GM18507 (cell line): ENCODE measurements around the gene SIRT7.

ENCODE experiments used
- DNase-seq: peaks from one replicate; pipeline ENCODE4 v3.0.0; 2011; ENCODE audit warnings: low read depth; ENCODE audit not compliant: insufficient read length; ENCODE audit errors: extremely low spot score
- FAIRE-seq: peaks from 2 replicates; lab custom pipeline; 2011; peaks lifted over from hg19 to GRCh38; lab: Jason Lieb, UNC

Gene SIRT7

DNA sequence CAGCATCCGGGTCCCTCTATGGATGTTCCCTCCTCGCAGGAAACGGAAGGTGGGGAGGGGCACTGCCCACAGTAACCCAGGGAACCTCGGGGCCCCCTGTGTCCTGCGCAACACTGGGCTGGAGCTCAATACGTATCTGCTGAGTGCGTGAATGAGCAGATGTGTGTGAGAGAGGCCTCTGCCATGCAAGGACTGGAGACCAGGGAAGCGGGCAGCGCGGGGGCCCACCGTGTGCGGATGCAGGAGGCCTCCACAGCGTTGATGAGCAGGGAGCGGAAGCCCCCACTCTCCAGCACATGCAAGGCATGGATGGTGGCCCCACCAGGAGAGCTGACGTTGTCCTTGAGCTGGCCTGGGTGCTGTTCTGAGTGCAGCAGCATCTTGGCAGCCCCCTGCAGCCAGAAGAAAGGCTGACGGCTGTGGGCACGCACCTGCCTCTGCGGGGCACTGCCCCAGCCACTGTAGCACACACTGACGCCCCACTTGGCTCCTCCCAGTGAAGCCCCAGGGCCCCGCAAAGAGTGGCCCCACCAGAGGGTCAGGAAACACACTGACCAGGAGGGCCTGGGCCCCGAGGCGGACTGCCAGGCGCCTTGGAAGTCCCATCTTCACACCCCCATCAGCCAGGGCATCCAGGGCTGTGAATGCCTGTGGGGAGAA lies 16.3 kb upstream of the SIRT7 start:
- no peak for DNase-seq
- FAIRE-seq, result no peak

GRCh38 chr17:81933178-81933699 lies 15.3 kb upstream of the SIRT7 start:
- DNase-seq, result no peak
- no peak for FAIRE-seq

DNA sequence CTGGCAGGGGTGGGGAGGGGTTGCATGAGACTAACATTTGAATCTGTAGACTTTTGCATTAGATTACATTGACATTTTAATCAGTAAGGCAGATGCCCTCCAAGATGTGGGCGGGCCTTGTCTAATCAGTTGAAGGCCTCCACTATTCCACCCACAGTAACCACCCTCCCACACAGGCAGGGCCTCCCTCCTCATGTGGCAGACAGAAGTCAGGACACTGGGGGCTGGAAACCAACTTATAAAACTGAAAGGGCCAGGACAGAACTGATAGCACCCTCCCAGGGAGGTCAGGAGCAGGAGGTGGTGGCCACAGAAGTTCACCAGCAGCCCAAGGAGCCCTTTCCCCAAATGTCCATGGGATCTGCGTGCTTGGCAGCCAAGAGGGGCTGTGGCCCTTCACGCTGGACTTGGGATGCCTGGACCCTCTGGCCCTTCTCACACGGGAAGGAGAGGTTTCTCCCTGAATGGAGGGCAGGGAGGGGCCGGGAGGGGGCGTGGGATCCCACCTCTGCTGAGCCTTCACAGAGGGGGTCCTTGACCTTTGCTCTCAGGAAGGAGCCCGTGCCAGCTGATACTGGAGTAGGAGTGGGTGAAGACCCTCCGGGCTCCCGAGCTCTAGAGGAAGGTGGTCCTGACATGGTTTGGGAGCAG lies 14.5 kb upstream of the SIRT7 start:
- DNase-seq (no peak), FAIRE-seq (no peak)

DNA sequence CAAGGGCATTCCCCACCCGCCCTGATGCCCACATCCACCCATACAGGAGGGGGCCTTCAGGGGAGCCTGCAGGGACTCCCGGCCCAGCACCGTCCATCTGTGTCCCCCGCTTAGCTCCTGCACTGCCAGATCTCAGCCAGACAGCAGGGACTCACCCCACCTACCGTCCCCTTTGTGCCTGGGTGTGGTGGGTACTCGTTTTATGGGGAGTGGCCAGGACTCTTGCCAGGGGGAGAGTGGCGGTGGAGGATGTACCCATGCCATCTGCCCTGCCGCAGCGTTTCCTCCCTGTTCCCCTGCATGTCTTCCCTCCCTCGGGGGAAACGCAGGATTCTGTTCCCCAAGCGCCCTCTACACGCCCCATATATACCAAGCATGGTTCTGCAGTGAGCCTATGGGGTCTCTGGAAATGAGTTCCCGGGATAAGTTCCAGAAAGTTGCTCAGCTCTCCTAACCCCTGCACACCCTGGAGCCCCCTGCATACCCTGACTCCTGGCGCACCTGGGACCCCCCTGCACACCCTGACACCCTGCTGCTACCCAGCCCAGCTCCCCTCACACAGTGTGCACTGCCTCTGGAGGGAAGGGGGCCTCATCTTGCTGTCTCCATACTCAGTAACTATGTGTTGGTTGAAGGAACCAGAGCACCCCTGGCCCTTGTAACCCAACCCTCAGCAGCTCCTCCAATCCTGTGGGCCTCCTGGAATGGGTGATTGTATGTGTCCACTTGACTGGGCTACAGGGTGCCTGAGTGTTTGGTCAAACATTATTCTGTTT lies 13.8 kb upstream of the SIRT7 start:
- FAIRE-seq (no peak), DNase-seq (no peak)

DNA sequence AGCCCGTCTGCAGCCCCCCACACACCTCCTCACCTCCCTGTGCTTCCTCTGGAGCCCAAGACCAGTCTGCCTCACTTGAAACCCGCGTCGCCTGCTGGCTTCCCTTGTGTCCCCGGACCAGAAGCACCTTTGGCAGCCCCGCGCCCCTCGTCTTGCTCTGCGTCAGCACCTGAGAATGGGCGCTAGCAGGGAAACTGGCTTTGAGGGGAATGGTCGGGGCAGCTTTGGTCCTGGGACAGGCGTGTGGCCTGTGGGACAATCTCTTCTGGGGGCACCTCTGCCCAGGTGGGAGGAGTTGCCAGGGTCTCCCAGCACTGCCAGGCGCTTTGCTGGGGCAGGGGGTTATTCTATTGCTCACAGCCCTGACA lies 13.2 kb upstream of the SIRT7 start:
- DNase-seq (no peak), FAIRE-seq (no peak)

DNA sequence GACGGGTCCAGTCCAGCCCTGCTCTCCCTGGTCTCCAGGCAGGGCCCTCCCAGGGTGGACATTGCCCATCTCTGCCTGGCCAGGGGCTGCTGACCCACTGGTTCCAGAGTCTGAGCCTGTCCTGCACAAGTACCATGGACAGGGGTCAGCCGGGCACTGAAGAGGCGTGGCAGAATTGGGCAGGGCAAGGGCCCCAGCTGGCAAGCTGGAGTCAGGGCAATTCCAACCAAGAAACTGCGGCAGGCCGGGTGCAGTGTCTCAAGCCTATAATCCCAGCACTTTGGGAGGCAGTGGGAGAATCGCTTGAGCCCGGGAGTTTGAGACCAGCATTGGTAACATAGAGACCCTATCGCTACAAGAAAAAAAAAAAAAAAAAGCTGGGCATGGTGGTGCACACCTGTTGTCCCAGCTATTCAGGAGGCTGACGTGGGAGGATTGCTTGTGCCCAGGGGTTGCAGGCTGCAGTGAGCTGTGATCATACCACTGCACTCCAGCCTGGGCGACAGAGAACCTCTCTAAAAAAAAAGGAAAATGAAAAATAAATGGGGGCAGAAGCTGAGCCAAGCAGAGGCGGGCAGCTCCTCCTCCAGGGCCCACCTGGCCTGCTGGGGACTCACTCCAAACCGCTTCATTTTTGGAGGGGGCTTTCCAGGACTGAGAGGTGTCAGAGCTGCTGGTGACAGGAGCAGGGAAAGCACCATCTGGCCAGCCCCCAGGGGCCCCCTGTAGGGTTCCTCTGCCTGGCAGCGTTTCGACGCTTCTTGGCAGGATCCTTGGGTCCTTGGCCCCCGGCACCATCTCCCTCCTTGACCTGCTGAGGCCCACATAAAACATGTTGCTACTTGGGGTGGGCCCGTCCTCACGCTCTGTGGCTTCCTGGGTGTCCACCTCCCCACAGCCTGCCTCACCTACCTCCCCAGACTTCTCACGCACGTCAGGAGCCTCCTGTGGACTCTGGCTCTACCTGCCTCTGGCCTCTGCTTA lies 12.5 kb upstream of the SIRT7 start:
- no peak for FAIRE-seq
- no peak for DNase-seq

DNA sequence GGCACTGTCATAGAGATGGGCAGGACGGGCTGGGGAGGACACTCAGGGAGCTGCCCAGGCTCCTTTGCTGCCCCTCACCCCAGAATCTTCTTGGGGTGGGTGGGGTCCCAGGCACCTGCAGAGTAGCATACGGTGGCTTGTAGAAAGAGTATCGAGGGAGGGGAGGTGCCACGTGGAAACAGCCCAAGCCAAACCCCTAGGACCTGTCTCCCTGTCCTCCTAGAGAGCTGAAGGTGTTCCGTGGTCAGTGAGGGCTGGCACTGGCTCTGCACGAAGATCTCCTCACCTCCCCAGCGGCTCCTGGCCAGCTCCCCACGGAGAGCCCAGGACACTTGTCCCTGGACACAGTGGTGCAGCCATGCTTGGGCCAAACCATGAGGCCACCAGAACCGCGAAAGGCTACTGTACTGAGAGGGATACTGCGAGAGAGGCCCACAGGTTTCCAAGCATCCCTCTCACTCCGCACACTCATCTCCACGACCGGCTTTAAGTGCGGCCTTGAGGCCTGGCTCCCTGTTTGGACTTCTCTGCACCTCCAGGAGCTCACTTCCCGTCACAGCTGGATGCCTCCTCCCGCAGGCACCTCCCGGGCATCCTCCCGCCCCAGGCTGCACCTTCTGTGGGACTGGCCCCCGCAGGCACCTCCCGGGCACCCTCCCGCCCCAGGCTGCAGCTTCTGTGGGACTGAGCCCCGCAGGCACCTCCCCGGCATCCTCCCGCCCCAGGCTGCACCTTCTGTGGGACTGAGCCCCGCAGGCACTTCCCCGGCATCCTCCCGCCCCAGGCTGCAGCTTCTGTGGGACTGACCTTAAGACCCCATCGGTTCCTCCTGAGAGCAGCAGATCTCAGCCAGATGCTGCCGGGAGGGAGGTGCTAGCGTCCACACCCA lies 11.5 kb upstream of the SIRT7 start:
- no peak for FAIRE-seq
- DNase-seq, result no peak

GRCh38 chr17:81928544-81929252 lies 10.7 kb upstream of the SIRT7 start:
- no peak for FAIRE-seq
- DNase-seq, result no peak

DNA sequence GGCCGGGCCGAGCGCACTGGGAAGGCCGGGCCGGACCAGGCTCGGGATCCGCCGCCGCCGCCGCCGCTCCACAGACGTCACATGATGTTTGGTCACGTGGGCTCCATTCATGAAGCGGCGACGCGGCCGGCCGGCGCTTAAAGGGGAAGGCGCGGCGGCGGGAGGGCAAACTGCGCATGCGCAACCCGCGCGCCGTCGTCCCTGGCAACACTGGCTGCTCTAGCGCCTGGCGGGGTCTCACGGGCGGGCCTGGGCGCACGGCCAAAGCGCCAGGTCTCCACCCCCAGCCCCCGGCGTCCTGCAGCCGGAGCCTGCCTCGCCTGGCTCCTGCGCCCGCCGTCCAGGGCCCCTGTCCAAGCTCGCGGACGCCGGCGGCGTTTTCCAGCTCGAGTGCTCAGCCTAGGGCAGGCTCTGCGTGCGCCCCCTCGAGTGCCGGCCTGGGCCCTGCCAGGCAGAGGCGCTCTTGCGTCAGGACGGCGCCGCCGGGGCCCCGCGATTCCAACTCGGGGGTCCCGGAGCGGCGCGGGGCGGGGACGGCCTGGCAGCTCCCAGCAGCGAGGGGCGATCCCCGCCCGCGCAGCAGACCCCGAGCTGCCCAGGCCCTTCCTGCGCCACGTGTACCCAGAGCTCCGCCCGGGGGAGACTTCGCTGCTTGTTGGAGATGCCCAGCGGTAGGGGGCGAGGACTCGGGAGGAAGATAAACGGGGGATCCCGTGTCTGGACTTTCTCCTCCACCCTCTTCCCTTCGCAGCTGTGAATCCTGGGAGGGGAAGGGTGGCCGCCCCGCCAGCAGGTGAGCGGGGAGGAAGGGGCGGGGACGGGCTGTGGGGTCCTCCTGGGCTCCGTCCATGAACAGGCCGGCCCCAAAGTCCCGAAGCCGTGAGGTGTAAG lies 9.9 kb upstream of the SIRT7 start, which contains the start of gene MAFG:
Gene MAFG, minus strand, starts transcription at position 83 of the 891 bp plus-strand sequence. CDS start 4,550 bp downstream, outside the sequence.
- DNase-seq (peak; percentile 99), FAIRE-seq (peak; percentile 82)

- FAIRE-seq, result no peak
- DNase-seq, result no peak
Measured at GRCh38 chr17:81927152-81927652, 9.2 kb upstream of the SIRT7 start.

GRCh38 chr17:81926451-81927151 lies 8.6 kb upstream of the SIRT7 start:
- DNase-seq (no peak), FAIRE-seq (peak; percentile 57)

- peak; percentile 15 for FAIRE-seq
- DNase-seq, result no peak
Measured at GRCh38 chr17:81925860-81926450, 8.0 kb upstream of the SIRT7 start.

GRCh38 chr17:81924557-81925532 lies 6.9 kb upstream of the SIRT7 start:
- no peak for DNase-seq
- FAIRE-seq, result no peak
